ENCODE data around the gene RASAL1.

GRCh38 chr12:113050795-113051194 is 84.8 kb downstream of the RASAL1 start:
- TF ChIP-seq EZH2 (IDR thresholded peaks at IDR 0.05; ENCODE audit: borderline replicate concordance, low read depth, low read length, poor library complexity, severe bottlenecking) (no peak), CTCF (conservative IDR thresholded peaks at IDR 0.05; ENCODE audit: low read depth, low read length) (no peak)

Data from A673 (cell line).